HepG2 (cell line): ENCODE measurements around the gene PNLDC1. TPM values are rescaled to one million over a fixed set of nuclear protein-coding genes. Genes with fewer than 3 reads are reported as not detected.

ENCODE experiments used
- ATAC-seq: fragments of 200-7000 bp; cut with Tn5 transposase; 3 replicates; pipeline ENCODE4 v1.9.1; 2020; ENCODE audit warnings: mild to moderate bottlenecking, moderate library complexity
- BruUV-seq: library from RNA; stranded (reverse); fragments of 400-500 nt; replicated peaks from 2 replicates; lab custom pipeline; 2021; lab: Mats Ljungman, UMichigan
- CTCF ChIA-PET: fragments of 300-600 bp; formaldehyde crosslinking; extraction: SDS; loops from one replicate; lab custom pipeline; 2021; ENCODE audit warnings: low total read pairs, inconsistent platforms, low intra/inter-chr PET ratio; lab: Yijun Ruan, JAX
- POLR2A ChIA-PET: fragments of 350-600 bp; sonication (Branson Sonifier 250); formaldehyde crosslinking; loops from one replicate; lab custom pipeline; 2020; ENCODE audit warnings: antibody characterized with exemption, inconsistent platforms; lab: Yijun Ruan, JAX
- DNase-seq: peaks from one replicate; pipeline ENCODE4 v3.0.0-alpha.2; 2015; ENCODE audit warnings: low spot score
- FAIRE-seq: peaks from 3 replicates; lab custom pipeline; 2011; peaks lifted over from hg19 to GRCh38; lab: Jason Lieb, UNC
- H2AFZ ChIP-seq: one replicate; pipeline ENCODE4 v1.6.1; 2011; ENCODE audit warnings: low read length, inconsistent platforms
- H3K27ac ChIP-seq: fragments of 300-600 bp; 3 replicates; pipeline ENCODE4 v1.8.0; 2011; ENCODE audit warnings: mixed run types, mild to moderate bottlenecking, mixed read lengths, low read length, inconsistent platforms; ENCODE audit not compliant: insufficient read depth; ENCODE audit errors: extremely low read length
- H3K27me3 ChIP-seq, 2 experiments: fragments of 200-600 bp in 1 of 2; 2 replicates in 1 of 2; 3 replicates in 1 of 2; pipeline versions ENCODE4 v1.6.0 to v1.8.0; 2011; ENCODE audit warnings: low read length in 2 of 2, mild to moderate bottlenecking in 2 of 2, moderate library complexity in 2 of 2, inconsistent platforms in 1 of 2; ENCODE audit not compliant: insufficient read depth in 2 of 2, control insufficient read depth in 1 of 2
- H3K36me3 ChIP-seq, 2 experiments: fragments of 200-600 bp in 1 of 2; replicated peaks in 1 of 2; 2 replicates in 1 of 2; 3 replicates in 1 of 2; pipeline versions ENCODE4 v1.5.1 to v1.8.0; 2011; ENCODE audit warnings: low read length in 2 of 2, inconsistent platforms in 1 of 2; ENCODE audit not compliant: insufficient read depth in 2 of 2, control insufficient read depth in 1 of 2
- H3K4me1 ChIP-seq: 2 replicates; pipeline ENCODE4 v1.5.1; 2012; ENCODE audit warnings: low read length, inconsistent platforms; ENCODE audit not compliant: insufficient read depth
- H3K4me2 ChIP-seq: 2 replicates; pipeline ENCODE4 v1.6.0; 2011; ENCODE audit warnings: low read depth, low read length, inconsistent platforms
- H3K4me3 ChIP-seq, 3 experiments: fragments of 200-600 bp in 1 of 3; sonication (generic), shearing (Covaris generic) in 1 of 3; replicated peaks in 1 of 3; 2 replicates each; pipeline ENCODE4 v1.5.1; 2011 to 2016; ENCODE audit warnings: low read length in 3 of 3, inconsistent platforms in 2 of 3, low read depth in 2 of 3, mild to moderate bottlenecking in 2 of 3, control low read depth in 1 of 3, mixed read lengths in 1 of 3; ENCODE audit not compliant: insufficient read depth in 1 of 3
- H3K79me2 ChIP-seq: one replicate; pipeline ENCODE4 v1.6.1; 2011; ENCODE audit warnings: low read length, inconsistent platforms; ENCODE audit not compliant: insufficient read depth
- H3K9ac ChIP-seq: 2 replicates; pipeline ENCODE4 v1.6.0; 2011; ENCODE audit warnings: mild to moderate bottlenecking, low read depth, low read length, inconsistent platforms; ENCODE audit not compliant: insufficient read depth
- H3K9me3 ChIP-seq: 2 replicates; pipeline ENCODE4 v1.5.1; 2012; ENCODE audit warnings: mild to moderate bottlenecking, low read length
- H4K20me1 ChIP-seq: 2 replicates; pipeline ENCODE4 v1.6.0; 2011; ENCODE audit warnings: inconsistent platforms, mild to moderate bottlenecking, low read length, moderate library complexity; ENCODE audit not compliant: insufficient read depth
- ARID5B ChIP-seq: IDR thresholded peaks from 2 replicates; pipeline ENCODE4 v1.4.0; 2020; ENCODE audit warnings: mild to moderate bottlenecking, missing genetic modification reagents
- BATF2 ChIP-seq: sonication (generic); formaldehyde crosslinking; IDR thresholded peaks from 2 replicates; pipeline ENCODE4 v1.8.0; 2022; ENCODE audit warnings: mild to moderate bottlenecking, missing genetic modification reagents, moderate library complexity
- HIC2 ChIP-seq: sonication (generic); formaldehyde crosslinking; IDR thresholded peaks from 2 replicates; pipeline ENCODE4 v1.9.0; 2022; ENCODE audit warnings: low read depth, missing genetic modification reagents
- HIVEP1 ChIP-seq: sonication (generic); formaldehyde crosslinking; IDR thresholded peaks from 2 replicates; pipeline ENCODE4 v1.4.0; 2020; ENCODE audit warnings: mild to moderate bottlenecking, missing genetic modification reagents
- KDM4B ChIP-seq: sonication (generic); formaldehyde crosslinking; IDR thresholded peaks from 2 replicates; pipeline ENCODE4 v1.4.0; 2020; ENCODE audit warnings: missing genetic modification reagents
- MAF1 ChIP-seq: sonication (generic); formaldehyde crosslinking; IDR thresholded peaks from 2 replicates; pipeline ENCODE4 v1.5.0; 2020; ENCODE audit warnings: missing genetic modification reagents, borderline replicate concordance
- MYNN ChIP-seq: sonication (generic); formaldehyde crosslinking; IDR thresholded peaks from 2 replicates; pipeline ENCODE4 v1.4.0; 2020; ENCODE audit warnings: mild to moderate bottlenecking, low read depth, missing genetic modification reagents
- PITX1 ChIP-seq: sonication (generic); formaldehyde crosslinking; IDR thresholded peaks from 2 replicates; pipeline ENCODE4 v1.5.1; 2020; ENCODE audit warnings: mild to moderate bottlenecking, missing genetic modification reagents
- SOX6 ChIP-seq, 2 experiments: fragments of 450-650 bp in 1 of 2; sonication (generic) in 1 of 2; formaldehyde crosslinking in 1 of 2; IDR thresholded peaks; 2 replicates each; pipeline versions ENCODE4 v1.4.0 to v1.6.1; 2017 to 2020; ENCODE audit warnings: antibody characterized with exemption in 1 of 2, mild to moderate bottlenecking in 1 of 2, missing genetic modification reagents in 1 of 2
- SP4 ChIP-seq: sonication (generic); formaldehyde crosslinking; IDR thresholded peaks from 2 replicates; pipeline ENCODE4 v1.8.1; 2023; ENCODE audit warnings: mild to moderate bottlenecking, missing genetic modification reagents
- ZBTB26 ChIP-seq: IDR thresholded peaks from 2 replicates; pipeline ENCODE4 v1.6.1; 2016; ENCODE audit warnings: missing compliant biosample characterization, missing genetic modification reagents, borderline replicate concordance
- ZFY ChIP-seq: sonication (generic); formaldehyde crosslinking; IDR thresholded peaks from 2 replicates; pipeline ENCODE4 v1.4.0; 2020; ENCODE audit warnings: missing genetic modification reagents
- ZNF546 ChIP-seq: sonication (generic); formaldehyde crosslinking; conservative IDR thresholded peaks from 2 replicates; pipeline ENCODE4 v1.8.1; 2023; ENCODE audit warnings: mild to moderate bottlenecking, missing genetic modification reagents
- ZNF552 ChIP-seq: sonication (generic); formaldehyde crosslinking; IDR thresholded peaks from 2 replicates; pipeline ENCODE4 v1.9.0; 2022; ENCODE audit warnings: missing genetic modification reagents, mild to moderate bottlenecking, borderline replicate concordance
- ZSCAN21 ChIP-seq: sonication (generic); formaldehyde crosslinking; IDR thresholded peaks from 2 replicates; pipeline ENCODE4 v1.8.0; 2022; ENCODE audit warnings: mild to moderate bottlenecking, missing genetic modification reagents, moderate library complexity, borderline replicate concordance
- WGBS: methylation state at CpG from one replicate; pipeline ENCODE4 v1.1.6; 2017; ENCODE audit warnings: low lambda C conversion rate; 5-methylcytosine and 5-hydroxymethylcytosine counted together
- in situ Hi-C: cut with HindIII; loops from 2 replicates; pipeline ENCODE4 v1.10.0; 2017; ENCODE audit warnings: low pct_unique_long_range_greater_than_20kb; ENCODE audit not compliant: extremely low pct_ligation_motif_present
- intact Hi-C: fragments of 100-400 bp; cut with micrococcal nuclease; formaldehyde crosslinking; loops from one replicate; pipeline ENCODE4 v1.10.0; 2022; ENCODE audit not compliant: unreplicated experiment
- polyA plus RNA-seq, 8 experiments: library from polyadenylated mRNA; depleted of rRNA in 3 of 8; stranded (reverse) in 7 of 8; unstranded in 1 of 8; fragments of >200 nt; fragmentation: Illumina TruSeq in 4 of 8; extraction: Trizol in 4 of 8; gene quantifications; 2 replicates each; pipeline versions ENCODE4 v1.2.1 to v1.2.3, GENCODE V29; 2011 to 2016; ENCODE audit warnings: low read depth in 4 of 8, missing spikeins in 1 of 8, mixed read lengths in 1 of 8; ENCODE audit not compliant: insufficient read depth in 1 of 8
- total RNA-seq, 5 experiments: library from RNA; depleted of rRNA; stranded (reverse); fragments of >200 nt; fragmentation: Illumina TruSeq; extraction: Trizol; gene quantifications; 2 replicates each; pipeline ENCODE4 v1.2.3, GENCODE V29; 2016; ENCODE audit warnings: low read depth in 1 of 5

Gene PNLDC1
- total and polyA plus RNA-seq, 2 of the 13 experiments (the other 11 are each of a cell fraction or from before 2014, with no cell fraction given), result not detected

- CTCF ChIA-PET, result no interaction called here
- Histone ChIP-seq H3K9me3 (no peaks in the 10 kb centered on the region), H3K27me3 (peaks cover 16 to 73% of the 10 kb centered on the region in 2 experiments), H2AFZ (no peak overlapping the region), H3K36me3 (no peaks in the 10 kb centered on the region), H3K27ac (no peak overlapping the region), H3K4me1 (peaks cover 26% of the 10 kb centered on the region), H3K9ac (no peak overlapping the region), H3K79me2 (no peaks in the 10 kb centered on the region), H3K4me3 (peak overlapping the region in 2 of 3 experiments; percentile 17 to 65; a peak in 3 of 6 replicates), H3K4me2 (peak overlapping the region; percentile 79), H4K20me1 (no peaks in the 10 kb centered on the region)
- no TSS peak for BruUV-seq
- peak; percentile 8 for FAIRE-seq
- WGBS, result 6% methylated on average over 28 of the region's 28 CpGs
- intact Hi-C loops, result no loop called here
- DNase-seq, result no peak
- POLR2A ChIA-PET, result interaction anchor here (0.7 to 1.3 kb wide), 2 partner anchors 30 to 57 kb away, joined by 3 to 5 read pairs; partner anchors contain the start of gene MRPL18
- ATAC-seq, result peak; percentile 66
- in situ Hi-C loops, result no loop called here
- TF ChIP-seq BATF2 (CRISPR knock-in tag) (no peak), HIVEP1 (CRISPR knock-in tag) (peak; percentile 38; the same call in 1 of the 2 replicates), ZFY (CRISPR knock-in tag) (no peak), ZNF546 (CRISPR knock-in tag) (0 out of 2 replicates have a peak, but pooled peaks have one; percentile 32), ZBTB26 (CRISPR knock-in tag) (0 out of 2 replicates have a peak, but pooled peaks have one; percentile 31), PITX1 (CRISPR knock-in tag) (no peak), ZNF552 (CRISPR knock-in tag) (0 out of 2 replicates have a peak, but pooled peaks have one; percentile 44), SOX6 (IDR thresholded peaks at IDR 0.05) (no peak), SOX6 (CRISPR knock-in tag; IDR thresholded peaks at IDR 0.05) (0 out of 2 replicates have a peak, but pooled peaks have one; percentile 15), SP4 (CRISPR knock-in tag) (peak; percentile 17; the same call in 1 of the 2 replicates), HIC2 (CRISPR knock-in tag) (0 out of 2 replicates have a peak, but pooled peaks have one; percentile 23), MYNN (no peak), ZSCAN21 (CRISPR knock-in tag) (peak; percentile 43; the same call in 1 of the 2 replicates), ARID5B (CRISPR knock-in tag) (0 out of 2 replicates have a peak, but pooled peaks have one; percentile 21), MAF1 (CRISPR knock-in tag) (no peak), KDM4B (CRISPR knock-in tag) (no peak)
These were observed 20.0 kb downstream of the PNLDC1 start for GRCh38 chr6:159819932-159820640.
